Breast epithelium (tissue), 4 donors: ENCODE data around the gene RSF1. TPM values are rescaled to one million over a fixed set of nuclear protein-coding genes. Genes with fewer than 3 reads are reported as not detected.

Source experiments
- DNase-seq, 2 donors: peaks; one replicate each; pipeline ENCODE4 v3.0.0-alpha.2; 2019; ENCODE audit warnings: low spot score in 2 of 2
- H3K27ac ChIP-seq, 2 donors: fragments of 200-600 bp; sonication (generic) in 1 of 2; one replicate each; pipeline ENCODE4 v1.5.1; 2016 to 2019; ENCODE audit warnings: mild to moderate bottlenecking in 1 of 2
- H3K27me3 ChIP-seq, 2 donors: fragments of 200-600 bp; sonication (generic) in 1 of 2; one replicate each; pipeline versions ENCODE4 v1.5.1 to v1.6.0; 2017 to 2019; ENCODE audit warnings: control low read depth in 1 of 2, mild to moderate bottlenecking in 1 of 2
- H3K36me3 ChIP-seq: fragments of 200-600 bp; one replicate; pipeline ENCODE4 v1.5.1; 2019
- H3K4me1 ChIP-seq, 2 donors: fragments of 200-600 bp; sonication (generic); one replicate each; pipeline ENCODE4 v1.5.1; 2016 to 2019; ENCODE audit warnings: control low read depth in 1 of 2
- H3K4me3 ChIP-seq, 3 donors: fragments of 200-600 bp; sonication (generic); 1 replicate in 2 of 3; 2 replicates in 1 of 3; pipeline ENCODE4 v1.5.1; 2016 to 2019; ENCODE audit warnings: mild to moderate bottlenecking in 3 of 3, moderate library complexity in 2 of 3
- H3K9me3 ChIP-seq, 2 donors: fragments of 200-600 bp; sonication (generic) in 1 of 2; one replicate each; pipeline ENCODE4 v1.5.1; 2016 to 2019; ENCODE audit warnings: control low read depth in 1 of 2
- POLR2A ChIP-seq: fragments of 450-650 bp; IDR thresholded peaks from one replicate; pipeline ENCODE4 v1.6.1; 2016; ENCODE audit warnings: antibody characterized with exemption, mild to moderate bottlenecking, moderate library complexity
- POLR2AphosphoS5 ChIP-seq, 3 donors: sonication (generic); formaldehyde crosslinking; IDR thresholded peaks; one replicate each; pipeline ENCODE4 v1.6.1; 2017; ENCODE audit warnings: antibody characterized with exemption in 3 of 3
- intact Hi-C: fragments of 100-400 bp; cut with DNase I; formaldehyde crosslinking; loops from one replicate; pipeline ENCODE4 v1.15.1; 2023; ENCODE audit warnings: low total_unique reads
- total RNA-seq, 3 donors: library from RNA; depleted of rRNA; stranded (reverse); fragments of >200 nt; gene quantifications; one replicate each; pipeline ENCODE4 v1.1.0, GENCODE V29; 2016
- TF ChIP-seq, protein P1 (sequence below), 3 donors: fragments of 450-650 bp; IDR thresholded peaks; one replicate each; pipeline ENCODE4 v1.5.1; 2016 to 2017; ENCODE audit warnings: antibody characterized with exemption in 3 of 3, mild to moderate bottlenecking in 3 of 3, moderate library complexity in 3 of 3

RSF1 gene
- total RNA-seq, 3 donors from 2014 or later = 82.2 to 112 (median 82.3) TPM

DNA sequence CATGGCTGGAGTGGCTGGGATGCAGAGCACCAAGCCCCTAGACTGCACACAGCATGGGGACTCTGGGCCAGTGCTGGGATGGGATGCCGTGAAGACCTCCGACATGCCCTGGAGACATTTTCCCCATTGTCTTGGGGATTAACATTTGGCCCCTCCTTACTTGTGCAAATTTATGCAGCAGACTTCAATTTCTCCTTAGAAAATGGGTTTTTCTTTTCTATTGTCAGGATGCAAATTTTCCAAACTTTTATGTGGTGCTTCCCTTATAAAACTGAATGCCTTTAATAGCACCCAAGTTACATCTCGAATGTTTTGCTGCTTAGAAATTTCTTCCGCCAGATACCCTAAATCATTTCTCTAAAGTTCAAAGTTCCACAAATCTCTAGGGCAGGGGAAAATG lies 29.2 kb downstream of the RSF1 start:
- no peaks in the 10 kb centered on the region for H3K4me1 ChIP-seq
- H3K4me3 ChIP-seq = no peak overlapping the region
- intact Hi-C loops = no loop called here
- no peaks in the 10 kb centered on the region for H3K27me3 ChIP-seq
- TF ChIP-seq POLR2A = no peak
- TF ChIP-seq POLR2AphosphoS5 (IDR thresholded peaks at IDR 0.05) = no peak
- TF ChIP-seq, protein P1, sequence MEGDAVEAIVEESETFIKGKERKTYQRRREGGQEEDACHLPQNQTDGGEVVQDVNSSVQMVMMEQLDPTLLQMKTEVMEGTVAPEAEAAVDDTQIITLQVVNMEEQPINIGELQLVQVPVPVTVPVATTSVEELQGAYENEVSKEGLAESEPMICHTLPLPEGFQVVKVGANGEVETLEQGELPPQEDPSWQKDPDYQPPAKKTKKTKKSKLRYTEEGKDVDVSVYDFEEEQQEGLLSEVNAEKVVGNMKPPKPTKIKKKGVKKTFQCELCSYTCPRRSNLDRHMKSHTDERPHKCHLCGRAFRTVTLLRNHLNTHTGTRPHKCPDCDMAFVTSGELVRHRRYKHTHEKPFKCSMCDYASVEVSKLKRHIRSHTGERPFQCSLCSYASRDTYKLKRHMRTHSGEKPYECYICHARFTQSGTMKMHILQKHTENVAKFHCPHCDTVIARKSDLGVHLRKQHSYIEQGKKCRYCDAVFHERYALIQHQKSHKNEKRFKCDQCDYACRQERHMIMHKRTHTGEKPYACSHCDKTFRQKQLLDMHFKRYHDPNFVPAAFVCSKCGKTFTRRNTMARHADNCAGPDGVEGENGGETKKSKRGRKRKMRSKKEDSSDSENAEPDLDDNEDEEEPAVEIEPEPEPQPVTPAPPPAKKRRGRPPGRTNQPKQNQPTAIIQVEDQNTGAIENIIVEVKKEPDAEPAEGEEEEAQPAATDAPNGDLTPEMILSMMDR (IDR thresholded peaks at IDR 0.05) = no peak
- H3K9me3 ChIP-seq = no peaks in the 10 kb centered on the region
- no peak overlapping the region for H3K27ac ChIP-seq
- H3K36me3 ChIP-seq = no peaks in the 10 kb centered on the region
- no peak for DNase-seq

DNA sequence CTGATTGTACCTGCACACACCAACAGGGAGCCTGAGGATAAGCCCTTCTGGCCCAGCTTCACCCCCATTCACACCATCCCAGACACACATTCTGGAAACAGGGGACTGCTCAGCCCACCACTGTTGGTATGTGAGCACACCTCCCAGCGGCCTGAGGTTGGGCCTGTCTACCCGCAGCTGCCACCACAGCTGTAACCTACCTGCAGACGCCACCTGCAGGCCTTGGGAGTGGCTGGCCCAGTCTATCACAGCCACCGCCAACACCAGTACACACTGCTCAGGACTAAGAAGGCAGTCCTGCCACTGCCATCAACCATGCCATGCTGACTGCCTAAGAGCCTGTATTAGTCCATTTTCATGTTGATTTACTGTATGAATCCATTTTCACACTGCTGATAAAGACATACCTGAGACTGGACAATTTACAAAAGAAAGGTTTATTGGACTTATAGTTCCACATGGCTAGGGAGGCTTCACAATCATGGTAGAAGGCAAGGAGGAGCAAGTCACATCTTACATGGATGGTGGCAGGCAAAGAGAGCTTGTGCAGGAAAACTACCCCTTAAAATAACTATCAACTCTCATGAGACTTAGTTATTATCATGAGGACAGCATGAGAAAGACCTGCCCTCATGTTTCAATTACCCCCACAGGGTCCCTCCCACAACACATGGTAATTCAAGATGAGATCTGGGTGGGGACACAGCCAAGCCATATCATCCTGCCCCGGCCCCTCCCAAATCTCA lies 30.6 kb downstream of the RSF1 start:
- intact Hi-C loops = no loop called here
- H3K4me3 ChIP-seq = no peak overlapping the region
- no peaks in the 10 kb centered on the region for H3K4me1 ChIP-seq
- no peaks in the 10 kb centered on the region for H3K9me3 ChIP-seq
- no peaks in the 10 kb centered on the region for H3K36me3 ChIP-seq
- H3K27me3 ChIP-seq = no peaks in the 10 kb centered on the region
- no peak overlapping the region for H3K27ac ChIP-seq
- no peak for DNase-seq
- TF ChIP-seq POLR2A (no peak), POLR2AphosphoS5 (IDR thresholded peaks at IDR 0.05) (no peak)
- TF ChIP-seq, protein P1 (IDR thresholded peaks at IDR 0.05) = no peak

DNA sequence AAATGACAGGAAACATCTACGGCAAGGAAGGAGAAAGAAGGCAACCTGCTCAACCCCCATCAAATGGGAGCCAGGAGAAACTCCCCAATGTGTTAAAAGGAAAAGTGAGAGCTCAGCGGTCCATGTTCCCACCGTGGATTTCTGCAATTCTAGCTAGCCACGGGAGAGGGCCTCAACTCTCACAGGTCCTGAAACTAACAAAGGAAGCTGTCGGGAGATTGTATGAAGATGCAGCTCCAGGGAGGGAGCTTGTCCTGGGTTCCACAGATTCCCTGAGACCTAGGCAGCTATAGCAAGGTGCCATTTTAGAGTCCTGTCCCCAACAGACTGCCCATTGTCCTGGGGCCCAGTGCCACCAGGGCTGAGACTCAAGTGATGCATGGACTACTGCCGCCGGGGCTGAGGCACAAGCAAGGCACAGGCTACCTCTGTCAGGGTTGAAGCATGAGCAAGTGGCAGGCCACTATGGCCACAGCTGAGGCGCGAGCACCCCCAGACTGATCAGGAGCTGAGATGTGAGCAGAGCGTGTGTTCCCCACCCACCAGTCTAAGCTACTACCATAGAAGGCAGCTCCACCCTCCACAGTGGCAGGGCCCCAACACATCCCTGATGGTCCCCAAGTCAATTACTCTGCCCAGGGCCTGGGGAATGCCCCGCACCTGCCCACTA lies 31.3 kb downstream of the RSF1 start:
- intact Hi-C loops = no loop called here
- TF ChIP-seq POLR2A (no peak), POLR2AphosphoS5 (IDR thresholded peaks at IDR 0.05) (no peak)
- TF ChIP-seq, protein P1 (IDR thresholded peaks at IDR 0.05) = no peak

DNA sequence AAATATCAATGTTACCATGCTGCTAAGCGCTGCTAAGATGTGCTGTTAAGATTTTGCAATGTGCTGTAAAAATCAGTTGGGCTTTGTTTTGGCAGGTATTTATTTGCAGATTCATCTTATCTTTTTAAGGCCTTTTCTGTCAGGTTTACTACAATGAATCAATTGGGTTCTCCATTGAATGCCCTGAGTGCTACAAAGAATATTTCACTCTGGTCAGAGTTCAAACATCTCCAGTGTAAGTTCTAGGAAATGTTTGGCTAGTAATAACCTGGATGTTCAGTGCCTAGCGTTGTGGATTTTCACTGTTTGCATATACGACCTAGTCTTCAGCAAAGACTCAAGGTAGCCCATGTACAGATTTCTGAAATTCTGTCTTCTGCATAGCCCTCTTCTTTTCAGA lies 36.0 kb downstream of the RSF1 start:
- Histone ChIP-seq H3K4me3 (no peak overlapping the region), H3K36me3 (no peaks in the 10 kb centered on the region), H3K27ac (no peak overlapping the region), H3K9me3 (no peaks in the 10 kb centered on the region), H3K4me1 (no peaks in the 10 kb centered on the region), H3K27me3 (no peaks in the 10 kb centered on the region)
- TF ChIP-seq POLR2AphosphoS5 (IDR thresholded peaks at IDR 0.05) = no peak
- TF ChIP-seq POLR2A = no peak
- TF ChIP-seq, protein P1 (IDR thresholded peaks at IDR 0.05) = no peak
- intact Hi-C loops = no loop called here
- no peak for DNase-seq

More for the DNA sequence above, 31.3 kb downstream of the RSF1 start:
- Histone ChIP-seq H3K4me3 (no peak overlapping the region), H3K9me3 (no peaks in the 10 kb centered on the region), H3K36me3 (no peaks in the 10 kb centered on the region), H3K4me1 (no peaks in the 10 kb centered on the region), H3K27me3 (no peaks in the 10 kb centered on the region), H3K27ac (no peak overlapping the region)
- DNase-seq = no peak

DNA sequence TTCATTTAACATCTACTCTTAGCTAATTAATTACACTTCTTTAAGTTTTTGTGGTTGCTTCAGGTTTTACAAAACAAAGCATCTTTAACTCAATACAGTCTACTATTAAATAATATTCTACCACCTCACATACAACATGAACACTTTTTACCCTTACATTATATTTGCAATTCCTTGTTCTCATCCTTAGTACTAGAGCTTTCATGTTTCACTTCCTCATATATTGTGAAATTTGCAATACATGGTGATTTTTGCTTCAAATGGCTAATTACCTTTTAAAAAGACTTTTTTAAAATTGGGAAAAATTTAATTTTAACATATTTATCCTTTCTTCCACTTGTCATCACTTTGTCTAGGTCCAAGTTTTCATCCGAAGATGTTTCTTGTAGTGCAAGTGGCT lies 37.5 kb downstream of the RSF1 start:
- Histone ChIP-seq H3K4me3 (no peak overlapping the region), H3K27me3 (no peaks in the 10 kb centered on the region), H3K36me3 (no peaks in the 10 kb centered on the region), H3K4me1 (no peaks in the 10 kb centered on the region), H3K9me3 (no peaks in the 10 kb centered on the region), H3K27ac (no peak overlapping the region)
- TF ChIP-seq, protein P1 (IDR thresholded peaks at IDR 0.05) = no peak
- TF ChIP-seq POLR2AphosphoS5 (IDR thresholded peaks at IDR 0.05) (no peak), POLR2A (no peak)
- no peak for DNase-seq
- intact Hi-C loops = no loop called here
